Fibroblast of lung (primary cell): ENCODE measurements around the gene ANAPC13. TPM values are rescaled to one million over a fixed set of nuclear protein-coding genes. Genes with fewer than 3 reads are reported as not detected.

Experiments
- DNase-seq, 2 donors: peaks; one replicate each; pipeline versions ENCODE4 v3.0.0 to v3.0.0-alpha.2; 2010; ENCODE audit warnings: low read depth in 2 of 2
- H2AFZ ChIP-seq: 2 replicates; pipeline ENCODE4 v1.5.1; 2012; ENCODE audit warnings: low read length, control low read depth, inconsistent platforms
- H3K27ac ChIP-seq: 2 replicates; pipeline ENCODE4 v1.5.1; 2011; ENCODE audit warnings: low read length, control low read depth; ENCODE audit not compliant: insufficient read depth
- H3K27me3 ChIP-seq: 2 replicates; pipeline ENCODE4 v1.5.1; 2011; ENCODE audit warnings: mild to moderate bottlenecking, low read length; ENCODE audit not compliant: control insufficient read depth, insufficient read depth
- H3K36me3 ChIP-seq: 2 replicates; pipeline ENCODE4 v1.5.1; 2011; ENCODE audit warnings: low read length; ENCODE audit not compliant: control insufficient read depth, insufficient read depth
- H3K4me1 ChIP-seq: 2 replicates; pipeline ENCODE4 v1.5.1; 2011; ENCODE audit warnings: low read length; ENCODE audit not compliant: control insufficient read depth, insufficient read depth; ENCODE audit errors: extremely low read depth
- H3K4me2 ChIP-seq: 2 replicates; pipeline ENCODE4 v1.5.1; 2011; ENCODE audit warnings: low read length, control low read depth; ENCODE audit not compliant: insufficient read depth; ENCODE audit errors: extremely low read depth
- H3K4me3 ChIP-seq, 4 experiments: fragments of 200-600 bp in 1 of 4; sonication (generic) in 1 of 4; replicated peaks in 1 of 4; 2 replicates each; pipeline ENCODE4 v1.5.1; 2011 to 2016; ENCODE audit warnings: low read length in 4 of 4, low read depth in 3 of 4, mild to moderate bottlenecking in 3 of 4, control low read depth in 2 of 4, inconsistent platforms in 1 of 4, mixed read lengths in 1 of 4; ENCODE audit not compliant: insufficient read depth in 1 of 4; ENCODE audit errors: control extremely low read depth in 1 of 4
- H3K79me2 ChIP-seq: 2 replicates; pipeline ENCODE4 v1.5.1; 2012; ENCODE audit warnings: mild to moderate bottlenecking, low read length, inconsistent platforms; ENCODE audit not compliant: control insufficient read depth, insufficient read depth
- H3K9ac ChIP-seq: 2 replicates; pipeline ENCODE4 v1.5.1; 2011; ENCODE audit warnings: mild to moderate bottlenecking, low read length, control low read depth; ENCODE audit not compliant: insufficient read depth
- H3K9me3 ChIP-seq: 2 replicates; pipeline ENCODE4 v1.5.1; 2012; ENCODE audit warnings: low read depth, low read length; ENCODE audit not compliant: control insufficient read depth, insufficient read depth
- H4K20me1 ChIP-seq: 2 replicates; pipeline ENCODE4 v1.5.1; 2011; ENCODE audit warnings: low read length; ENCODE audit not compliant: control insufficient read depth, insufficient read depth; ENCODE audit errors: extremely low read depth
- EZH2 ChIP-seq: IDR thresholded peaks from 2 replicates; pipeline ENCODE4 v1.5.1; 2012; ENCODE audit warnings: low read length, control low read depth, mild to moderate bottlenecking; ENCODE audit errors: missing control alignments
- polyA plus RNA-seq, 2 donors: library from polyadenylated mRNA; depleted of rRNA in 1 of 2; stranded (reverse) in 1 of 2; unstranded in 1 of 2; fragments of >200 nt; gene quantifications; 2 replicates each; pipeline ENCODE4 v1.2.1, GENCODE V29; 2011 to 2012; ENCODE audit warnings: missing spikeins in 1 of 2
- total RNA-seq: library from RNA; depleted of rRNA; stranded (reverse); fragments of >200 nt; gene quantifications from 2 replicates; pipeline ENCODE4 v1.2.1, GENCODE V29; 2014
- TF ChIP-seq, protein P1 (sequence below), 2 donors: IDR thresholded peaks in 1 of 2; conservative IDR thresholded peaks in 1 of 2; 1 replicate in 1 of 2; 2 replicates in 1 of 2; pipeline ENCODE4 v1.5.1; 2011 to 2012; ENCODE audit warnings: low read length in 2 of 2, control low read depth in 1 of 2, inconsistent platforms in 1 of 2, low read depth in 1 of 2, mild to moderate bottlenecking in 1 of 2

The ANAPC13 gene
- total and polyA plus RNA-seq, 2 donors (not counting 1 experiment from before 2014, with no cell fraction given), result 93.3 to 110 TPM

DNA sequence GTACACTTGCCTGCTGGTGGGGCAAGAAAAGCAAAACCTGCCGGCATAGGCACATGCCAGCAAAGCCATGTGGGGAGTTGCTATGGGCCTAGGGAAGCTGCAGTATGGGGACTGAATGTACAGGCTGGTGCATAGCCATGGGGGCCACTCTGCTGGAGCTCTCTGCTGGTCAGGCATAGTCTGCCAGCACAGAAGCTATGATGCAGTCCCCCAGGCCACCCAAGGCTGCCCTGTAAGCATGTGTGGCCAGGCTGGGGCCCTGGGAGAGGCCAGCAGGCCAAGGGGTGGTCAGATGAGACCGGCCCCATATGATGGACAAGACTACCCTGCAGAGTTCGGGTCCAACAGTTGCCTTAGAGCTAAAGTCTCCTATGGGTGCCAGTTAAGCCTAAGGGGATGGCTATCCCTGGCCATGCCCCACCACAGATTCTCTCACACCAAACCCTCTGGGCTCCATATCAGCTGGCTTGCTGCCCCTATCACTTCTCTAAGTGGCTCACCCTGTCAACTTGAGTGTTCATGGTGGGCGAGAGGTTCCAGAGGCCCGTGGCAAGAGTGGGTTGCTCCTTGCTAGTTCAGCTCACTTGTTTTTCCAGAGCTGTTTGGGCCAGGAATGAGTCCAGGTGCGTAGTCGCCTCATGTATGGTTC lies 41.9 kb upstream of the ANAPC13 start:
- H3K4me1 ChIP-seq, result no peaks in the 10 kb centered on the region
- no peak overlapping the region for H3K4me2 ChIP-seq
- no peaks in the 10 kb centered on the region for H4K20me1 ChIP-seq
- no peak overlapping the region for H2AFZ ChIP-seq
- DNase-seq, result no peak
- H3K27ac ChIP-seq, result no peak overlapping the region
- no peak overlapping the region for H3K4me3 ChIP-seq
- H3K9ac ChIP-seq, result no peak overlapping the region
- no peaks in the 10 kb centered on the region for H3K9me3 ChIP-seq
- no peaks in the 10 kb centered on the region for H3K27me3 ChIP-seq
- no peaks in the 10 kb centered on the region for H3K36me3 ChIP-seq
- no peaks in the 10 kb centered on the region for H3K79me2 ChIP-seq
- no peak for TF ChIP-seq EZH2
- TF ChIP-seq, protein P1, sequence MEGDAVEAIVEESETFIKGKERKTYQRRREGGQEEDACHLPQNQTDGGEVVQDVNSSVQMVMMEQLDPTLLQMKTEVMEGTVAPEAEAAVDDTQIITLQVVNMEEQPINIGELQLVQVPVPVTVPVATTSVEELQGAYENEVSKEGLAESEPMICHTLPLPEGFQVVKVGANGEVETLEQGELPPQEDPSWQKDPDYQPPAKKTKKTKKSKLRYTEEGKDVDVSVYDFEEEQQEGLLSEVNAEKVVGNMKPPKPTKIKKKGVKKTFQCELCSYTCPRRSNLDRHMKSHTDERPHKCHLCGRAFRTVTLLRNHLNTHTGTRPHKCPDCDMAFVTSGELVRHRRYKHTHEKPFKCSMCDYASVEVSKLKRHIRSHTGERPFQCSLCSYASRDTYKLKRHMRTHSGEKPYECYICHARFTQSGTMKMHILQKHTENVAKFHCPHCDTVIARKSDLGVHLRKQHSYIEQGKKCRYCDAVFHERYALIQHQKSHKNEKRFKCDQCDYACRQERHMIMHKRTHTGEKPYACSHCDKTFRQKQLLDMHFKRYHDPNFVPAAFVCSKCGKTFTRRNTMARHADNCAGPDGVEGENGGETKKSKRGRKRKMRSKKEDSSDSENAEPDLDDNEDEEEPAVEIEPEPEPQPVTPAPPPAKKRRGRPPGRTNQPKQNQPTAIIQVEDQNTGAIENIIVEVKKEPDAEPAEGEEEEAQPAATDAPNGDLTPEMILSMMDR (conservative IDR thresholded peaks at IDR 0.05 in 1 of 2, IDR thresholded peaks at IDR 0.05 in 1 of 2; ENCODE audit: low read depth in 1 of 2, low read length in 2 of 2), result no peak

DNA sequence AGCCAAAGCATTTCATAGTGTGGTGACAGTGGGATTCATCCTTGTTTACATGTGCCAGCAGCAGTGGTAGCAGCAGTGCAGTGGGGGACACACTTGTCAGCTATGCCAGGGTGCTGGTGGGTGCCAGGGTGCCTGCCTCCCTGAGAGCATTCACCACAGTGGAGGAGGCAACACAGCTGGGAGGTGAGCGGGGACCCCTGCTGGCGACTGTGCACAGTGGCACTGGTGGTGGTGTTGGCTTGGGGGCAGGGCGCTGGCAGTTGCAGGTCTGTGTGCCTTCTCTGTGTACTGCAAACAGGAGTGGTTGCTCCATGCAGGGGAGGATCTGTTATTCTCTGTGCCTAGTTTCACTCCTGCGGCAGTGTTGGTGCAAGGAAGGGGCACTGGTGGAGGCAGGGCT lies 41.3 kb upstream of the ANAPC13 start:
- no peak overlapping the region for H3K27ac ChIP-seq
- no peak overlapping the region for H2AFZ ChIP-seq
- H4K20me1 ChIP-seq, result no peaks in the 10 kb centered on the region
- H3K4me2 ChIP-seq, result no peak overlapping the region
- TF ChIP-seq, protein P1 (conservative IDR thresholded peaks at IDR 0.05 in 1 of 2, IDR thresholded peaks at IDR 0.05 in 1 of 2; ENCODE audit: low read depth in 1 of 2, low read length in 2 of 2), result peak in 1 of 2 donors; percentile 10
- no peak for TF ChIP-seq EZH2
- DNase-seq, result no peak
- H3K27me3 ChIP-seq, result no peaks in the 10 kb centered on the region
- no peaks in the 10 kb centered on the region for H3K36me3 ChIP-seq
- H3K4me3 ChIP-seq, result no peak overlapping the region
- no peaks in the 10 kb centered on the region for H3K4me1 ChIP-seq
- no peaks in the 10 kb centered on the region for H3K79me2 ChIP-seq
- H3K9me3 ChIP-seq, result no peaks in the 10 kb centered on the region
- H3K9ac ChIP-seq, result no peak overlapping the region

DNA sequence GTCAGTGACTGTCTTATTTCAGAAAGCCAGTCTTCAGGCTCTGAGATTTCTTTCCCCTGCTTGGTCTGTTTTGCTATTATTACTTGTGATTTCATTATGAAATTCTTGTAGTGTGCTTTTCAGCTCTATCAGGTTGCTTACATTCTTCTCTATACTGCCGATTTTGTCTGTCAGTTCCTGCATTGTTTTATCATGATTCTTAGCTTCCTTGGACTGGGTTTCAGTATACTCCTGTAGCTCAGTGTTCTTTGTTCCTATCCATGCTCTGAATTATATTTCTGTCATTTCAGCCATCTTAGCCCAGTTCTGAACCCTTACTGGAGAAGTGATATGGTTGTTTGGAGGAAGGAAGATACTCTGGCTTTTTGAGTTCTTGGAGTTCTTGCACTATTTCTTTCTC lies 40.5 kb upstream of the ANAPC13 start:
- Histone ChIP-seq H3K36me3 (no peaks in the 10 kb centered on the region), H4K20me1 (no peaks in the 10 kb centered on the region), H3K27ac (no peak overlapping the region), H3K4me2 (no peak overlapping the region), H3K9ac (no peak overlapping the region), H3K4me1 (no peaks in the 10 kb centered on the region), H2AFZ (no peak overlapping the region), H3K9me3 (no peaks in the 10 kb centered on the region), H3K4me3 (no peak overlapping the region), H3K79me2 (no peaks in the 10 kb centered on the region), H3K27me3 (no peaks in the 10 kb centered on the region)
- no peak for TF ChIP-seq EZH2
- TF ChIP-seq, protein P1 (conservative IDR thresholded peaks at IDR 0.05 in 1 of 2, IDR thresholded peaks at IDR 0.05 in 1 of 2; ENCODE audit: low read depth in 1 of 2, low read length in 2 of 2), result no peak
- no peak for DNase-seq
